GM18502 (cell line): Measurements from ENCODE around the gene ZNF177.

ENCODE experiments used
- ATAC-seq: cut with Tn5 transposase; IDR thresholded peaks from one replicate; pipeline ENCODE4 v1.9.1; 2021; ENCODE audit warnings: mild to moderate bottlenecking; ENCODE audit not compliant: unreplicated experiment, poor library complexity

The ZNF177 gene

GRCh38 chr19:9413240-9413954 is 50.6 kb downstream of the ZNF177 start:
- ATAC-seq, result no peak

- no peak for ATAC-seq
These were observed 65.1 kb downstream of the ZNF177 start for GRCh38 chr19:9427941-9428340.

- no peak for ATAC-seq
These were observed 67.6 kb downstream of the ZNF177 start for GRCh38 chr19:9430444-9430843.

- ATAC-seq, result no peak
These were observed 68.7 kb downstream of the ZNF177 start for GRCh38 chr19:9431475-9431874.
